ENCODE results near the gene FMNL2. TPM values are rescaled to one million over a fixed set of nuclear protein-coding genes. Genes with fewer than 3 reads are reported as not detected.
"Not testable (repeated sequence)": the region's sequence is repeated elsewhere in the genome, so short reads cannot be mapped to it uniquely, and the experiment has no call there.

Gene FMNL2
- polyA plus RNA-seq, 3 donors, result 5.0 to 41.3 (median 22.3) TPM

DNA sequence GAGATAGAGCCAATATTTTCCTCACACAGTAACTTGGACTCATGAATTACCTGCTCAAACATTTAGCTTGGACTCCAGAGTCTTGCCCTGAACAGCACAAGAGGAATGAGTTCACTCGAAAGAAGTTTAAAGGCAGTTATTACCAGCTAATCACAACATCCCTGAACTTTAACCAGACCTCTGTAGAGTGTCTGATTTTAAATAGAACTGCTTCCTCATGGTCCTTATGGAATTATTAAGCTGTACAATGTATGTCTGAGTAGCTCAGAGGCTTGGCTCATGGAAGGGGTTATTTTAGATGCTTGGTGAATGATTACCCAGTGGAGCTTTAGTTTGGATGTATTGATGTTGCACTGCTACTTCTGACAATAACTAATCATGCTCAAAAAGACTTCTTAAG lies 183.1 kb downstream of the FMNL2 start:
- no peak overlapping the region for H3K27ac ChIP-seq (ENCODE audit: low read depth, low read length)
- 85 to 89% (median 86%) methylated on average over 1 of the region's 1 CpG for WGBS, 3 donors

DNA sequence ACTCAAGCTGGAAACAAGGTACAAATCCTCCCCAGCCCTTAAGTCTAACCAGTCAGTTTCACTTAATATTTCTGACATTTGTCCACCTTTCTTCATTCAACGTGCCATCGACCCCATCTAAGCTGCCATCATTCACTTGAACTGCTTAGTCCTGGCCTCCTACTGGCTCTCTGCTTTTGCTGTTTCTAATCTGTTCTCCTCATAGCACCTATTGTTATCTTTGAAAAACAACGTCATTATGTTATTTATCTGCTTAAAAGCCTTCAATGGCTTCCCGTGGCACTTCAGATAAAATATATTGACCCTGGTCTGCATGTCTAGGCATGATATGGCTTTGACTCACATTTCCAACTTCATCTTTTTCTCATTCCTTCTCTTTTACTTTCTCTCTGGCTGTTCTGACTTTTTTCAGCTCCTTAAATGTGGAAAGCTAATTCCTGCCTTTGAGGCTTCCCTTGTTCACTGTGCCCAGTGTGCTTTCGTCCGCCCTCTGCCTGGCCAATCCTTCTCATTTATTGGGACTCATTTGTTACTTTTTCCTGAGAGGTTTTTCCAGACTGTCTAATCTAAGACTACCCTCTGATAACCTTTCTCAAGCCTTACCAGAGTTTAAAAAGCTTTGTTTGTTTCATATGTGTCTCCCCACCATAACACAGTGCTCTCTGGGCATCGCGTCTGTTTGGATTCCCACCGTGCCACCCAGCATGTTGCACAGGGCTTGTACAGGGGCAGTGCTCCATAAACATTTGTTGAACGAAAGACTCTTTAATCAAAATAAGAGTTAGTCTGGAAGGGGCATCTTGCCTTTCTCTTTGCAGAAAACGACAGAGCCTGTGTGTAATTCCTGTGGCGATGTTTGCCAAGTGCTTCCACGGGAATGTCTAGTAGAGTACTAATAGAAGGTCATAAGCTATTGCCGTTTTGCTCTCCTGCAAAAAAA lies 183.9 kb downstream of the FMNL2 start:
- H3K27ac ChIP-seq (ENCODE audit: low read depth, low read length), result no peak overlapping the region
- WGBS, 3 donors, result 35 to 78% (median 76%) methylated on average over 14 of the region's 14 CpGs

DNA sequence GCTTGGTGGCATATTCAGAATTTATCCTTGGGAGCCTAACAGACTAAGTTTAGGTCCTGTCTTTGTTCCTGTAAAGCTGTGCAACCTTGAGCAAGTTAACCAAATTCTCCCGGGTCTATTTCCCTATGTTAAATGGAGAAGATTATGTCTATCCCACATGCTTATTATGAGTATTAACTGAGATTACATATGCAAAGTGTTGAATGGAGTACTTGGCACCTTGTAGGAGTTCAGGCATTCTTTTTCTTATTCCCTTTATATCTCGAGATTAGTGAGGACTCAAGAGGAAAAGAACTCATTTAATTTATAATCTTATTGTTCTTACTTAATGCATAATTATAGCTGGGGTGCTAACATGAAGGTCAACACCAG lies 184.6 kb downstream of the FMNL2 start:
- no peak overlapping the region for H3K27ac ChIP-seq (ENCODE audit: low read depth, low read length)
- WGBS, 3 donors, result 30 to 43% (median 38%) methylated on average over 2 of the region's 2 CpGs

DNA sequence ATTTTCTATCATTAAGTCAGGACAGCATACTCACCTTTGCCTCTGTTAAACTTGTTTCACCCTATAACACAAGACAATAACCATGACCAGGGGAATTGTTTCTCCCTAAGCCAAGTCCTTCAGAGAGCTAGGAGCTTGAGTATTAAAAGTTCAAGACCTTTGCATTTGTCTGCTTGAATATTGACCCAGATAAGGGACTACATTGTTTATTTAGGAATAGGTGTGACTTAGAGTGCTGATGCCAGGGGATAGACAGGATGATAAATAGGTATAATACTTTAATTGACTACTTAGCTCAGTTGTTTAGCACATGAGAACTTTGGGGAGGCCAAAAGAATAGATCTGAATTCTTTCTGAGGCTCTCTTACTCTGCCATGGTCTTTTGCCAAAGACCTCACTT lies 185.8 kb downstream of the FMNL2 start:
- H3K27ac ChIP-seq (ENCODE audit: low read depth, low read length), result no peak overlapping the region

DNA sequence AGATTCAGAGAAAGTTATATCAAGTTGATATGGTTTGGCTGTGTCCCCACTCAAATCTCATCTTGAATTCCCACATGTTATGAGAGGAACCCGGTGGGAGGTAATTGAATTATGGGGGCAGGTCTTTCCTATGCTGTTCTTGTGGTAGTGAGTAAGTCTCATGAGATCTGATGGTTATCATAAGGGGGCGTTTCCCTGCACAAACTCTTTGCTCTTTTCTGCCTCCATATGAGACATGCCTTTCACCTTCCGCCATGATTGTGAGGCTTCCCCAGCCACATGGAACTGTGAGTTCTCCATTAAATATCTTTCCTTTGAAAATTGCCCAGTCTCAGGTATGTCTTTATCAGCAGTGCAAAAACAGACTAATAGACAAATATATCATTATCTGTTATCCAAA lies 187.5 kb downstream of the FMNL2 start:
- WGBS, 3 donors, result 61 to 82% (median 63%) methylated on average over 3 of the region's 3 CpGs
- not testable (repeated sequence) for H3K27ac ChIP-seq (ENCODE audit: low read depth, low read length)

DNA sequence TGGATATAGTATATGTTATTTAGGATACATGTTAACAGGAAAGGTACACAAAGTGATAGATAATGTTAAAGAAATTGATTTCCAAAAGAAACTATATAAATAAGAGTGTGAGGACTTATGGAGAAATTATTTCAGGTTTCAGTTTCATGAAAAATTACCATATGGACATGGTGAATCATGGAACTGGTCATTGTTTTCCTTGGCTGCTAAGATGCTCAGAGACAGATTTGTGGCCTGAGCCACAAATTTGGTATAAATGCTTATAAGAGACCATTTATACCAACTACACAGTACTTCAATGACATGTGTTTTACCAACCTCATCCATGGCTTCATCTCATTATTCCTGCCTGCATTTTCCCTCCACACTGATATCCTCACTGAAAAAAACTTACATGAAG lies 188.1 kb downstream of the FMNL2 start:
- H3K27ac ChIP-seq (ENCODE audit: low read depth, low read length), result no peak overlapping the region

DNA sequence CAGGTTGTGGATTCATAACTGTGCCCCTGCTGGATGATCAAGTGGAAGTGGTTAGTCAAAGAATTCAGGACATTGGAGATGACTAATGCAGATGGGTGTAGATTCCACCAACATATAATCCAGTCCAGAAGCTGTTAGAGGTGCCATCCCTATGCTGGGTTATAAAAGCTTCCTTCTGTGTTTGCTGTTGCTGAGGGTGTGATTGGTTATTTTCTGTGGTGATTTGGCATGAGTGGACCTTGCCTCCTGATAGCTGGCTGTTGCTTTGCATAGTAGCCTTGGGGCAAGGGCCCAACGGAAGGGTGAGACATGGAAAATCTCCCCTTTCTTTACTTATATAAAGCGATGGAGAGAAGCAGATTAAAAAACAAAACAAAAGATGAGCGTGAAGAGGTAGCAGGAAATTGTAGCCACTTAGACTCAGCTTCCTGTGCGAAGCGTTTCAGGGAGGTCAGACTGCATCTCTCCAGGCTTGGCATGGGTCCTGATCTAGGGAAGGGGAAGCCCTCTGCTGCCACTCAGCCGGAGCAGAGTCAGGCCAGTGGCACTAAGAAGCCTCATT lies 190.4 kb downstream of the FMNL2 start:
- no peak overlapping the region for H3K27ac ChIP-seq (ENCODE audit: low read depth, low read length)
- WGBS, 3 donors, result 49 to 64% (median 57%) methylated on average over 6 of the region's 6 CpGs

DNA sequence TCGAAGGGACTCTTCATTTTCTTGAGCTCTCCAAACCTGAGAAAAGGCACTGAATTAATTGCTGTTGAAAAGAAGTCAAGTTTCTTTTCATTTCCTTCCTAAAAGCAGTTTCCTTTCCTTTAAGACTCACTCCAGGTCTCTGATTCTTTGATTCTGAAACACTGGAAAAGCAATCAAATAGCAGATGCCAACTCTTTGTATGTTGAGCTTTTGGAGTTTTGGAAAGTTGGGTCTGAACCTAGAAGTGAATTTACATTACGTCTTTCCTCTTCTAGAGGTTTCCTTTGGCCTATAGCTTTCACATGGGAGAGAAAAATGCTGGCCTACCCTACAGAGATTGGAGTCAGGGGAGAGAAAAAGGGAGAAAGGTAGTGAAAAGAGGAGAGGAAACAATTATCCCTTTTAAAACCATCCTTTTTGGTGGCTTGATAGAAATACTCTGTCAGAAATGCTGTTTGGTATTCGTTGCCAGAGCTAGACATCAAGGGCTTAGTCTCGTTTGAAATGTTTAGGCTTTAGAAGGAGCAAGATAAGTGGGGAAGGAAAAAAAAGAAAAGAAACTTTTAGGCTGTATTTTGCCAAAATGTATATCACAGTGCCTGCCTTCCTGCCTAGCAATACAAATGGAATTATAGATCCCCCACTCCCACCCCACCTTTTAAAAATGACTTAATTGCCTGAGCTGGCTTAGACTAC lies 194.6 kb downstream of the FMNL2 start:
- 76 to 86% (median 77%) methylated on average over 4 of the region's 4 CpGs for WGBS, 3 donors
- no peak overlapping the region for H3K27ac ChIP-seq (ENCODE audit: low read depth, low read length)

DNA sequence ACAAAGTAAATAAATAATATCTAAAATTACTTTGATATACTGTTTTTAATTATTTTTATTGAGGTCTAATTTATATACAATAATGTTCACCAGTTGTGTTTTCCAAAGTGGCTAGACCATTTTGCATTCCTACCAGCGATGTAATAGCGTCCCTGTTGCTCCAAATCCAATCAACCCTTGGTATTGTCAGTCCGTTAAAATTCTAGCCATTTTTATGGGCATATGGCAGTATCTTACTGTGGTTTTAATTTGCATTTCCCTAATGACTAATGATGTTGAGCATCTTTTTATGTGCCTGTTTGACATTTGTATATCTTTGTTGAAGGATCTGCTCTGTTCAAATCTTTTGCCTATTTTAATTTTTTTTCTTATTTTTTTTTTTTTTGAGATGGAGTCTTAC lies 197.3 kb downstream of the FMNL2 start:
- WGBS, 3 donors, result 65 to 94% (median 65%) methylated on average over 3 of the region's 3 CpGs
- no peak overlapping the region for H3K27ac ChIP-seq (ENCODE audit: low read depth, low read length)

DNA sequence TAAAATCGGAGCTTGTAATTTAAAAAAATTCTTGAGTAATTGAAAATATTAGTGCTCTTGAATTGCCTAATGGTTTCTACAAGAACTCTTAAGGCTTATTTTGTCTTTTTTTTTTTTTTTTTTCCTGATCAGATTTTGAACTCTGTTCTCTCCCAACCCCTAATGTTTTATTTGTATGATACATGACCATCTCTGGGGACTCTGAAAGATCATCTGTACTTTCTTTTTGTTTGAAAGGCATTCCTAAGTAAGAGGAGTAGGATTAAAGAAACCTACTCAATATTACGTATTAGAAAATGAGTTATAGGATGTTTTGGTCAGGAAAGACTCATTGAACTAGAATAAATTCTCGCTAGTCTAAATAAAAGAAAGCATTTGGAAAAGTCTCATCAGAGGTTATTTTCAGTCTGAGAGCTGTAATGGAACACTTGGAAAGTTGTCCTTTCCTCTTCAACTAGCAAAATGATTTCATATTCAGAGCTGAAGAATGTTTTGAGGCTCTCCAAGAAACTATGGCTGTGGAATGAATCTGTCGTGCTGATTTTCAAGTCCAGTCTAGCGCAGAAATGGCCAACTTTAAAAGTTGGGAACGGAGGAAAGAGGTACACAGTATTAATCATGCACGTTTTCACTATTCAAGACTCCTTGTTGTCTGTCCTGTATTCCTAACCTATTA lies 199.6 kb downstream of the FMNL2 start:
- H3K27ac ChIP-seq (ENCODE audit: low read depth, low read length), result no peak overlapping the region

DNA sequence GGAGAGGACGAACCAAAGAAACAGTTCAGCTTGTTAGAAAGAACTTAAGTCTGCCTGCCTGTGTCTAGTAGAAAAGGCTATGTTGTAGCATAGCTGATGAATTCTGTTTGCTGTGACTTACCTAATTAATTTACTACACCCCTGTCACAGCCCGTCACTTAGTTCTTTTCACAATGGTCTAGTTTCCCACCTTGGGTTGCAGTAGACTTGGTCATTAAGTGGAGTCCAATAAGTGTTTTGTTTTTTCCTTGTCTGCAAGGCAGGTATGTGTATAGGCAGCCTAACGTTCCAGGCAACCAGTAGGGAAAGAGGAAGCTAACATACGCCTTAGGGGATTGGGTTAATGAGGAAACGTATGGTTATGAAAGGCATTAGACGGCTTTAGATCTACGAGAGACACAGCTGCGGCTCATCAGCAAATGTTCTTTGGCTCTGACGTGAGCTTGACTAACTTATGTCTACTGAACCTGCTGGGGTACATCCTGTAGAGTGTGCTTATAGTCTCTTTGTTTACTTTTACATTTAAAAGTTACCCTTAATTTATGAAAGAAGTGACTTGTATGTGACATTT lies 202.2 kb downstream of the FMNL2 start:
- WGBS, 3 donors, result 54 to 78% (median 69%) methylated on average over 9 of the region's 9 CpGs
- no peak overlapping the region for H3K27ac ChIP-seq (ENCODE audit: low read depth, low read length)

More for the DNA sequence above, 199.6 kb downstream of the FMNL2 start:
- WGBS, 3 donors, result 54 to 71% (median 65%) methylated on average over 7 of the region's 7 CpGs

DNA sequence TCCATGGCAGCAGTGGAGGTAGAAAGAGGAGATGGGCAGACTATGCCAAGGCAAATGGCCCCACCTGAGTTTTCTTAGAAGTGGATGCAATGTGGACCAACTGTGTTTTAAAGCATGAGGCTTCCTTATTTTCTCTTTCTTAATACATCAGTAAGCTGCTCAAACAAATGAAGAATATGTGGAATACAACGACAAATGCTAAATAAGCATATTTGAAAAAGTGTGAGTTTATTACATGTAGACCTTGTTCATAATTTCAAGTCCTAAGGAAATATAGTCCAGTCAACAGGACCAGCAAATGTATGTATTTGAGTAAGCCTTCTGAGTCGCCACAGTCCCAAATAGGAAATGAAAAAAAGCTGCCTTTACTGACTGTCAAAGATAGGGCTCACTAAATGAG lies 204.4 kb downstream of the FMNL2 start:
- no peak overlapping the region for H3K27ac ChIP-seq (ENCODE audit: low read depth, low read length)
- WGBS, 3 donors, result 94 to 100% (median 100%) methylated on average over 2 of the region's 2 CpGs

DNA sequence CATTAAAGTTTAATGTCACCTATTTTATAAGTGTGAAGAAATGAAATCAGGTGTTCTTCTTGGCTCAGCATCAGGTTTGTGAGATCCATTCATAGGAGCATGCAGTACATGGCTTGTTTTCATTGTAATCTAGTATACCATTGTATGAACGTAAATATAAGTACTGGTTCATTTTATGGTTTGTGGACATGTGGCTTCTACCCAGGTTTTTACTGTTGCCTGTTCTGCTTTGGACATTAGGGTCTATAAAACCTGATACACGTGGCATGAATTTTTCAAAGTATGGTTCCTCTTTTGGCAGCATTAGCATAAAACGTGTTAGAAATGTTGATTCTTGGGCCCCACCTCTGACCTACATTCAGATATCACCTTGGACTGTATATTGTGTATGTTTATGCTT lies 206.7 kb downstream of the FMNL2 start:
- no peak overlapping the region for H3K27ac ChIP-seq (ENCODE audit: low read depth, low read length)
- WGBS, 3 donors, result 82 to 85% (median 83%) methylated on average over 3 of the region's 3 CpGs

DNA sequence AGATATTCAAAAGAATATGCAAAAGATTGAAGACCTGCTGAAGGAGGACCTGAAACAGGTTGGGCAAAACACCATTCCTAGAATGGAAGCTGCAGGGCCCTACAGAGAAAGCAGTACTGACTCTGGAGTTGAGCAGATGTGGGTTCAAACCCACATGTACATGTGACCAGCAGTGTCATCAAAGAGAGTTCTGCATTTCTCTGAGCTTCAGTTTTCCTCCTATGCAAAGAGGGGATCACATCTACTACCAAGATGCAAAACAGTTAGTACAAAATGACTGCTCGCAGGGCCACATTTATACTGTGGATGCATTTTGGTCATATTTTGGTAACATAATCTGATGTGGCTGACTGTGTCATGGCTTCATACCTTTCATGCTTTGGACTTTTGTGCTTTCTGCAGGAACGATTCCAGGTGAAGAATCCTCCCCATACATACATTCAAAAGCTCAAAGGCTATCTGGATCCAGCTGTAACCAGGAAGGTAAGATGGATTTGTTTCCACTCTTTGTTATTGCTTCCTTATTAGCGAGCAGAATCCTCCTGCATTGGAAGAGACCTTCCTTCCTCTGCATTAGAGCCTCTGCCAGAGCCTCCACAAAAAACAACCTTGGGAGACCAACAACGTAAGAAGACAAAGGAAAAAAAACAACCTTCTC lies 207.5 kb downstream of the FMNL2 start:
- no peak overlapping the region for H3K27ac ChIP-seq (ENCODE audit: low read depth, low read length)
- WGBS, 3 donors, result 76 to 85% (median 83%) methylated on average over 4 of the region's 4 CpGs

DNA sequence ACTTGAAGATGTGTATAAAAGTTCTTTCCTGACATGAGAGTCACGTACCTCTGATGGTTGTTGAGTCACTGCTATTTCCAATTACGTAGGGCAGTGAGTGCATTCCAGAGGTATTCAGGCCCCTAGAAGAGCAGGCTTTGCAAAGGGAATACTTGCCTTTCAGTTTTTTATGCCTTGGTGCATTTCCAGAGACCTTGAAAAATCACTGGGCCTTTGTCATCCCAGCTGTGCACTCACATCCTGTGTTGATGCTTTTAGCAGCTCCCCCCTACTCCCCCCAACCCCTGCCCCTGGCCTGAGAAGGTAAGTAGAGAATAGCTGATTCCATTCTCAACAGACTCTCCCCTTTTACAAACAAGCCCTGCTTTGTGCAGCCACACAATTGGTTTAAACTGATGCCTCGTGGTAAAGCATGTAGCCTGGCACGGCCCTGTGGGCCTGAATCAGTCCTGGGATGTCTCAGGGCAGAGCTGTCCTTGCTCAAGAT lies 208.1 kb downstream of the FMNL2 start:
- WGBS, 3 donors, result 55 to 62% (median 61%) methylated on average over 4 of the region's 4 CpGs
- H3K27ac ChIP-seq (ENCODE audit: low read depth, low read length), result no peak overlapping the region

DNA sequence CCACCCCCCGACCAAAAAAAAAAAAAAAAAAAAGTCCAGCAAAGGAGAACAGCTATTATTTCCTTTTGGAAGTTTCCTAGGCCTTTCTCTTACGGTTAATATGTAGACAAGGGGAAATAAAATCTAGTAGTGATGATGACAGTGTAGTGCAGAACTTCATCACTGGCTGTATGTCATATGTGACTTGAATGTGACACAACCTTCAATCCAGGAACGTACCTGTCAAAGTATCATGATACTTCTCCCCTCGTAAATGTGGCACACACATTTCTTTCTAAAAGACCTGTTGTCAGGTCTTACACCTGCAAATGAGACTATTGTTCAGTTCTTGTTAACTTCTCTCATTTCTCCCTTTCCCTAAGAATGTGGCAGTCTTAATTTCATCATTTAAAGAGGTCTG lies 208.7 kb downstream of the FMNL2 start:
- WGBS, 3 donors, result 73 to 80% (median 78%) methylated on average over 4 of the region's 4 CpGs
- no peak overlapping the region for H3K27ac ChIP-seq (ENCODE audit: low read depth, low read length)

DNA sequence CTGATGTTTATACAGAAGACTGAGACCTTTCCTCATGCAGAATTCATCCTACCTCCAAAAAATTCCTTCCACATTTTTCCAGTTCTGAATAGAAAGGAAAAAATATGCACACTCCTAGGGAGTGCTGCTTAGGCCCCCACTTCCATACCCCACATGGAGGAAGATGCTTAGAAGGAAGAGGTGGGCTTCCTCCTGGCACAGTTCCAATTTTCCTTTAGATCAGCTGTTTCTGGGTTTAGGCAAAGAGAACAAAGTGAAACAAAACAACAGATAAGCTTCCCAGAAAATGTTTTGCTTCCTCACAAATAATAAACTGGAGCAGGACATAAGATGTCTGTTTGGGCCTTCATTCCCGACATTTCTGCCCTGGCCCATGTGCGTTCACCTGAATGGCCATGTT lies 209.7 kb downstream of the FMNL2 start:
- no peak overlapping the region for H3K27ac ChIP-seq (ENCODE audit: low read depth, low read length)
- 80 to 90% (median 84%) methylated on average over 2 of the region's 2 CpGs for WGBS, 3 donors

DNA sequence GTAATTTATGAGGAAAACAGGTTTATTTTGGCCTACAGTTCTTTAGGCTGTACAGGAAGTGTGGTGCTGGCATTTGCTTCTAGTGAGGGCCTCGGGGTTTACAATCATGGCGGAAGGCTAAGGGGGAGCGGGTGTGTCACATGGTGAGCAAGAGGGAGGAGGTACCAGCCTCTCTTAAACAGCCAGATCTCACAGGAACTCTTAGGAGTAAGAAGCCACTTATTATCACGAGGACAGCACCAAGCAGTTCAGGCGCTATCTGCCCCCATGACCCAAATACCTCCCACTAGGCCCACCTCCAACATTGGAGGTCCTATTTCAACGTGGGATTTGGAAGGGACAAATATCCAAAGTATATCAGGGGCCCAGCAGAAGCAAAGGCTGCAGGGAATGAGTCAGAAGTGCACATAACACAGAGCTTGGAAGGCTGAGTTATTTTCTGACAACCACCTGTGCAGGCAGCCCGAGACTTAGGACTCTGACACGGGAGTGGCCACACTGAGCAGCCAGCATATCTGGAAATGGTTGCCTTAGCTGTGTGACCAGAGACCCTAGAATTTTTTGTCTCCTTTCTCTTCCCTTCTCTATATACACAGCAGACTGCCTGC lies 211.4 kb downstream of the FMNL2 start:
- WGBS, 3 donors, result 81 to 87% (median 85%) methylated on average over 8 of the region's 8 CpGs
- H3K27ac ChIP-seq (ENCODE audit: low read depth, low read length), result no peak overlapping the region

All from adipose tissue (tissue), 3 donors.